HEK293T (cell line): Measurements from ENCODE around the gene FADS6.
"Not testable (repeated sequence)": the region's sequence is repeated elsewhere in the genome, so short reads cannot be mapped to it uniquely, and the experiment has no call there.

Experiments used
- L3MBTL2 ChIP-seq: fragments of 450-650 bp; conservative IDR thresholded peaks from 2 replicates; pipeline ENCODE4 v1.6.1; 2016; ENCODE audit warnings: mild to moderate bottlenecking
- LEF1 ChIP-seq: fragments of 450-650 bp; IDR thresholded peaks from 2 replicates; pipeline ENCODE4 v1.6.1; 2017; ENCODE audit warnings: mild to moderate bottlenecking, borderline replicate concordance

DNA sequence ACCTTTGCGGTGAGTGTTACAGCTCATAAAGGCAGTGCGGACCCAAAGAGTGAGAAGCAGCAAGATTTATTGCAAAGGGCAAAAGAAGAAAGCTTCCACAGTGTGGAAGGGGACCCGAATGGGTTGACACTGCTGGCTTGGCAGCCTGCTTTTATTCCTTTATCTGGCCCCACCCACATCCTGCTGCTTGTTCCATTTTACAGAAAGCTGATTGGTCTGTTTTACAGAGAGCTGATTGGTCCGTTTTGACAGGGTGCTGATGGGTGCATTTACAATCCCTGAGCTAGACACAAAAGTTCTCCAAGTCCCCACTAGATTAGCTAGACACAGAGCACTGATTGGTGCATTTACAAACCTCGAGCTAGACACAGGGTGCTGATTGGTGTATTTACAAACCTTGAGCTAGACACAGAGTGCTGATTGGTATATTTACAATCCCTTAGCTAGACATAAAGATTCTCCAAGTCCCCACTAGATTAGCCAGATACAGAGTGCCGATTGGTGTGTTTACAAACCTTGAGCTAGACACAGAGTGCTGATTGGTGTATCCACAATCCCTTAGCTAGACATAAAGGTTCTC is 12.9 kb upstream of the FADS6 start:
- not testable (repeated sequence) for TF ChIP-seq LEF1, L3MBTL2
